Lower leg skin (tissue), 3 donors: ENCODE measurements around the gene NTSR2.

ENCODE experiments used
- CTCF ChIP-seq, 3 donors: fragments of 450-650 bp; IDR thresholded peaks; one replicate each; pipeline ENCODE4 v1.5.1; 2016; ENCODE audit warnings: antibody characterized with exemption in 3 of 3, mild to moderate bottlenecking in 3 of 3, moderate library complexity in 2 of 3
- POLR2A ChIP-seq, 2 donors: fragments of 450-650 bp; IDR thresholded peaks; one replicate each; pipeline ENCODE4 v1.6.1; 2016 to 2017; ENCODE audit warnings: antibody characterized with exemption in 2 of 2, mild to moderate bottlenecking in 1 of 2, moderate library complexity in 1 of 2

- TF ChIP-seq CTCF (IDR thresholded peaks at IDR 0.05) = no peak
- TF ChIP-seq POLR2A (IDR thresholded peaks at IDR 0.05) = no peak
These were observed 30.5 kb downstream of the NTSR2 start for GRCh38 chr2:11639503-11639902.
